ENCODE measurements around the gene NEK11.

The NEK11 gene

GRCh38 chr3:131141770-131142169, 115.1 kb downstream of the NEK11 start:
- DNase-seq = no peak

GRCh38 chr3:131142580-131142979, 115.9 kb downstream of the NEK11 start:
- DNase-seq = no peak

- DNase-seq = no peak
Measured at GRCh38 chr3:131143802-131144201, 117.1 kb downstream of the NEK11 start.

GRCh38 chr3:131147534-131147933, 120.9 kb downstream of the NEK11 start:
- no peak for DNase-seq

- no peak for DNase-seq
Measured at GRCh38 chr3:131158434-131158833, 131.8 kb downstream of the NEK11 start.

- no peak for DNase-seq
Measured at GRCh38 chr3:131162516-131162915, 135.8 kb downstream of the NEK11 start.

GRCh38 chr3:131167867-131168266, 141.2 kb downstream of the NEK11 start:
- DNase-seq = no peak

GRCh38 chr3:131169331-131169730, 142.7 kb downstream of the NEK11 start:
- no peak for DNase-seq

GRCh38 chr3:131172502-131173200, 146.0 kb downstream of the NEK11 start:
- DNase-seq = no peak

- peak in 2 of 4 experiments; percentile 18 to 24 for DNase-seq
Measured at GRCh38 chr3:131174752-131175151, 148.1 kb downstream of the NEK11 start.

- DNase-seq = no peak
Measured at GRCh38 chr3:131178710-131179375, 152.2 kb downstream of the NEK11 start.

GRCh38 chr3:131192701-131193100, 166.0 kb downstream of the NEK11 start:
- no peak for DNase-seq

- DNase-seq = no peak
Measured at GRCh38 chr3:131193641-131194238, 167.1 kb downstream of the NEK11 start.

GRCh38 chr3:131194816-131195215, 168.1 kb downstream of the NEK11 start:
- no peak for DNase-seq

- no peak for DNase-seq
Measured at GRCh38 chr3:131200636-131201199, 174.0 kb downstream of the NEK11 start.

GRCh38 chr3:131216330-131216729, 189.7 kb downstream of the NEK11 start:
- DNase-seq = no peak

- no peak for DNase-seq
Measured at GRCh38 chr3:131216801-131217200, 190.1 kb downstream of the NEK11 start.

GRCh38 chr3:131217296-131217741, 190.6 kb downstream of the NEK11 start:
- DNase-seq = no peak

- no peak for DNase-seq
Measured at GRCh38 chr3:131218196-131218595, 191.5 kb downstream of the NEK11 start.

- DNase-seq = peak in 1 of 4 experiments; percentile 1
Measured at GRCh38 chr3:131221731-131222130, 195.1 kb downstream of the NEK11 start.

GRCh38 chr3:131222599-131222998, 195.9 kb downstream of the NEK11 start:
- DNase-seq = no peak

GRCh38 chr3:131223373-131224289, 197.0 kb downstream of the NEK11 start:
- peak; percentile 8 to 57 (median 38) for DNase-seq

All from suppressor macrophage (primary cell).